Activated CD4-positive, alpha-beta T cell treated with anti-CD3 and anti-CD28 coated beads, Interleukin-2, amount 10 ng/mL, durations not matched to agents 7 days and 5 days (primary cell): ENCODE measurements around the gene USP17L17. TPM values are rescaled to one million over a fixed set of nuclear protein-coding genes. Genes with fewer than 3 reads are reported as not detected.
"Not testable (repeated sequence)": the region's sequence is repeated elsewhere in the genome, so short reads cannot be mapped to it uniquely, and the experiment has no call there.

ENCODE experiments used
- CTCF ChIA-PET: fragments of 350-600 bp; sonication (Branson Sonifier 250); formaldehyde crosslinking; loops from one replicate; lab custom pipeline; 2021; ENCODE audit warnings: antibody characterized with exemption; lab: Charles Lee
- POLR2A ChIA-PET: fragments of 350-600 bp; sonication (Branson Sonifier 250); formaldehyde crosslinking; loops from one replicate; lab custom pipeline; 2021; ENCODE audit warnings: antibody characterized with exemption; lab: Charles Lee
- DNase-seq: peaks from one replicate; pipeline ENCODE4 v3.0.0-alpha.2; 2020
- H3K27ac Mint-ChIP-seq: one replicate; pipeline ENCODE4 v1.8.0; 2021; ENCODE audit warnings: mild to moderate bottlenecking, moderate library complexity, mixed read lengths
- H3K27me3 Mint-ChIP-seq: one replicate; pipeline ENCODE4 v1.8.0; 2021; ENCODE audit warnings: mixed read lengths
- H3K36me3 Mint-ChIP-seq: one replicate; pipeline ENCODE4 v1.8.0; 2021; ENCODE audit warnings: low read depth, mixed read lengths
- H3K4me1 Mint-ChIP-seq: one replicate; pipeline ENCODE4 v1.8.0; 2021; ENCODE audit warnings: mixed read lengths
- H3K4me3 Mint-ChIP-seq: one replicate; pipeline ENCODE4 v1.8.0; 2021; ENCODE audit warnings: mild to moderate bottlenecking, moderate library complexity, mixed read lengths
- H3K9me3 Mint-ChIP-seq: one replicate; pipeline ENCODE4 v1.8.0; 2021; ENCODE audit warnings: mixed read lengths
- total RNA-seq, 2 experiments: library from RNA; stranded (reverse); gene quantifications; one replicate each; pipeline ENCODE4 v1.2.3, GENCODE V29; 2021

The USP17L17 gene
- total RNA-seq, 2 experiments from 2014 or later: not detected

GRCh38 chr4:9267319-9267718, 23.6 kb downstream of the USP17L17 start, which contains the start of gene USP17L22:
USP17L22 (plus strand) TSS chr4:9267619; CDS start chr4:9267619, 0 bp downstream.
- H3K9me3 Mint-ChIP-seq, H3K36me3 Mint-ChIP-seq, H3K27me3 Mint-ChIP-seq, DNase-seq, H3K27ac Mint-ChIP-seq, CTCF ChIA-PET, H3K4me3 Mint-ChIP-seq, H3K4me1 Mint-ChIP-seq, POLR2A ChIA-PET: not testable (repeated sequence)

- H3K4me1 Mint-ChIP-seq, POLR2A ChIA-PET, CTCF ChIA-PET, H3K9me3 Mint-ChIP-seq, H3K27me3 Mint-ChIP-seq, H3K36me3 Mint-ChIP-seq, H3K4me3 Mint-ChIP-seq, H3K27ac Mint-ChIP-seq: not testable (repeated sequence)
- peak; percentile 7 for DNase-seq
Measured at GRCh38 chr4:9271719-9272118, 28.0 kb downstream of the USP17L17 start.

Other genes with a start within 250 kb of the USP17L17 start
- gene FAM90A26, start 73.5 kb upstream of the USP17L17 start, total RNA-seq: not detected
- not detected for gene USP17L10, start 33.2 kb upstream of the USP17L17 start, total RNA-seq
- not detected for gene USP17L11, start 28.5 kb upstream of the USP17L17 start, total RNA-seq
- not detected for gene USP17L12, start 23.7 kb upstream of the USP17L17 start, total RNA-seq
- not detected for gene USP17L13, start 19.0 kb upstream of the USP17L17 start, total RNA-seq
- gene USP17L15, start 9.5 kb upstream of the USP17L17 start, total RNA-seq: not detected
- gene USP17L18, start 4.8 kb downstream of the USP17L17 start, total RNA-seq: not detected
- gene USP17L19, start 9.5 kb downstream of the USP17L17 start, total RNA-seq: not detected
- not detected for gene USP17L20, start 14.2 kb downstream of the USP17L17 start, total RNA-seq
- gene USP17L21, start 19.0 kb downstream of the USP17L17 start, total RNA-seq: not detected
- gene USP17L22, start 23.7 kb downstream of the USP17L17 start, total RNA-seq: not detected
- gene USP17L24, start 81.3 kb downstream of the USP17L17 start, total RNA-seq: not detected
- gene USP17L25, start 86.0 kb downstream of the USP17L17 start, total RNA-seq: not detected
- gene USP17L26, start 90.8 kb downstream of the USP17L17 start, total RNA-seq: not detected
- gene USP17L5, start 95.5 kb downstream of the USP17L17 start, total RNA-seq: not detected
- gene USP17L27, start 100.3 kb downstream of the USP17L17 start, total RNA-seq: not detected
- gene USP17L28, start 105.0 kb downstream of the USP17L17 start, total RNA-seq: not detected
- not detected for gene USP17L29, start 109.8 kb downstream of the USP17L17 start, total RNA-seq
- not detected for gene USP17L30, start 119.2 kb downstream of the USP17L17 start, total RNA-seq
- gene DEFB131A, start 200.5 kb downstream of the USP17L17 start, total RNA-seq: not detected